Activated CD8-positive, alpha-beta memory T cell treated with anti-CD3 and anti-CD28 coated beads, Interleukin-2, amount 50 U/mL, for 48 hours (primary cell): ENCODE results near the gene DDA1.
"Not testable (repeated sequence)": the region's sequence is repeated elsewhere in the genome, so short reads cannot be mapped to it uniquely, and the experiment has no call there.

ENCODE experiments used
- DNase-seq: peaks from one replicate; pipeline ENCODE4 v3.0.0-alpha.2; 2020

Gene DDA1

GRCh38 chr19:17309198-17309964 is at the start of gene DDA1:
Gene DDA1 (plus strand): TSS chr19:17309563. CDS start chr19:17309655, 92 bp downstream.
- peak; percentile 96 for DNase-seq

- DNase-seq: no peak
Observed at GRCh38 chr19:17259934-17260333, 49.4 kb upstream of the DDA1 start.

DNA sequence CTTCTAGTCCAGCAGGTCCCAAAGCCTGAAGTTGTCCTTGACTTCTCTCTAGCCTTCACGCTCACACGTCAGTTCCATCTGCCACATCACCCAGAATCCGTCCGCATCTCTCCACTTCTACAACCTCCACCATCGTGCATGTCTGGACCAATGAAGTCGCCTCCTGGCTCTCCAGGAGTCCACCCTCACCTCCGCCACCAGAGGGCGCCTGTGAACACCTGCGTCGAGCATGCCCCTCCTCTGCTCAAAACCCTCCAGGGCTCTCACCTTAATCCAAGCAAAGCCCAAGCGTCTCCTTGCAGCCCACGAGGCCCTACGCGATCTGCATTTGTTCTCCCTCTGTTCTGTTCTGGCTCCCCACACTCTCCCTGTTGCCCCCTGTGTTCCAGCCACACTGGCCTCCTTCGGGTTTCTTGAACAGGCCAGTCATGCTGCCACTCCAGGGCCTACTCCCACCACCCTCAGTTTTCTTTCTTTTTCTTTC is 48.5 kb upstream of the DDA1 start:
- DNase-seq: peak; percentile 97

GRCh38 chr19:17262557-17262956 is 46.8 kb upstream of the DDA1 start:
- no peak for DNase-seq

DNA sequence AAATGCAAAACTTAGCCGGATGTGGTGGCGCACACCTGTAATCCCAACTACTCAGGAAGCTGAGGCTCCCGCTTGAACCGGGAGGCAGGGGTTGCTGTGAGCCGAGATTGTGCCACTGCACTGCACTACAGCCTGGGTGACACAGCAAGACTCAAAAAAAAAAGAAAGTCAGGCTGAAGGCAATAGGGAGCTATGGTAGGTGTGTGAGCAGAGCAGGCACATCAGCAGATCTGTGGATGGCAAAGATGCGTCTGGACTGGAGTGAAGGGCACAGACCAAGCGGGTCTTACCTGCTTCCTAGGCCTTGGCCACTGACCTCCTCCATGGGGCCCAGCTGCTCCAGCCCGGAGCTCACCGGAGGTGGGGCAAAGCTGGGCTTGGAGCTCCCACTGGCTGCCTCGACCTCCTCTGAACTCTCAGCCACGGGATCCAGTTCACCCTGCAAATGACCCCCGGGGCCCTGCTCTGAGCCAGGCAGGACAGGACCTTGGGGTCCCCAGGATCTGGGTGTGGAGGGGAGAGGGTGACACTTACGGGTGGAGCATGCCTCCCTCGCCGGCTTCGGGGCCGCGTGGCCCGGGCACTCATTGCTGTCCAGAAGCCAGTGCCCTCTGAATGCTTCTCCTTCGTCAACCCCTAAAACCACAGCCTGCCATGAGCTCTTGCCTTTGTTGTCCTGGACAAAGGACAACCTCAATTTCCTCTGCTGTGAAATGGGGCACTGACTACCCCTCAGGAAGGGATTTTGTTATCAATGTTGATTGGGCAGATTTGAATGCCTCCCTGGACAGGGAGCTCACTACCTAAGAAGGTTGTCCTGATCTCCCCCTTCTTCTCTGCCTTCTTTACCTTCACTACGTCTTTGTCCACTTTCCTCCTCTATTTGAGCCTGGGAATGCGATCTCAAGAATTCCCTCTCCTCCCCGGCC is 45.4 kb upstream of the DDA1 start:
- DNase-seq: no peak

- DNase-seq: no peak
Observed at GRCh38 chr19:17264641-17264979, 44.8 kb upstream of the DDA1 start, which contains the start of gene USHBP1. Gene USHBP1 (minus strand): TSS chr19:17264745. CDS start chr19:17264299, 446 bp downstream.

DNA sequence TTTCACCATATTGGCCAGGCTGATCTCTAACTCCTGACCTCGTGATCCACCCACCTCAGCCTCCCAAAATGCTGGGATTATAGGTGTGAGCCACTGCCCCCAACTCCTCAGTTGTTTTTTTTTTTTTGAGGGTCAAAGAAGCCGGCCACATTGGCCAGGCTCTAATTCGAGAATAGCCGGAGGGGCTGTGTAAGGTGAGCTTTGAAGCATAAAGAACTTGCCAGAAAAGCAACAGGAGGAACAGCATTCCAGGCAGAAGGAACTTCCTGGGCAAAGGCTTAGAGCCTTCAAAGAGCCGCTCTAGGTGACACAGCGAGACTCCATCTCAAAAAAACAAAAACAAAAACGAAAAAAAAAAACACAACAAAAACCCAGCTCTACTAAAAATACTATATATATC is 43.3 kb upstream of the DDA1 start:
- DNase-seq: no peak

DNA sequence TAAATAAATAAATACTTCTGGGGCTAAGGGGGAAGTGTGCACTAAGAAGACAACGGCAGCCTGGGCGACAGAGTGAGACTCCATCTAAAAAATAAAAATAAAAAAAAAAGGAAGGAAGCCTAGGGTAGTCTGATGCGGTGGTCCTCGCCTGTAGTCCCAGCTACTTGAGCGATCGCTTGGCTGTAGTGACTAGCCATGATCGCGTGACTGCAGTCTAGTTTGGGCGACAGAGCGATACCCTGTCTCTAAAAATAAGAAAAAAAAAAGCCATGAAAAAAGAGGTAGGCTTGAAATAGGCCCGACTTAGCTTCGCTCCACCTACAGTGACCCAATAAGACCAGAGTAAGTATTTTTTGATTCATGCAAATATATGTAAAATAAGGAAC is 42.8 kb upstream of the DDA1 start:
- no peak for DNase-seq

DNA sequence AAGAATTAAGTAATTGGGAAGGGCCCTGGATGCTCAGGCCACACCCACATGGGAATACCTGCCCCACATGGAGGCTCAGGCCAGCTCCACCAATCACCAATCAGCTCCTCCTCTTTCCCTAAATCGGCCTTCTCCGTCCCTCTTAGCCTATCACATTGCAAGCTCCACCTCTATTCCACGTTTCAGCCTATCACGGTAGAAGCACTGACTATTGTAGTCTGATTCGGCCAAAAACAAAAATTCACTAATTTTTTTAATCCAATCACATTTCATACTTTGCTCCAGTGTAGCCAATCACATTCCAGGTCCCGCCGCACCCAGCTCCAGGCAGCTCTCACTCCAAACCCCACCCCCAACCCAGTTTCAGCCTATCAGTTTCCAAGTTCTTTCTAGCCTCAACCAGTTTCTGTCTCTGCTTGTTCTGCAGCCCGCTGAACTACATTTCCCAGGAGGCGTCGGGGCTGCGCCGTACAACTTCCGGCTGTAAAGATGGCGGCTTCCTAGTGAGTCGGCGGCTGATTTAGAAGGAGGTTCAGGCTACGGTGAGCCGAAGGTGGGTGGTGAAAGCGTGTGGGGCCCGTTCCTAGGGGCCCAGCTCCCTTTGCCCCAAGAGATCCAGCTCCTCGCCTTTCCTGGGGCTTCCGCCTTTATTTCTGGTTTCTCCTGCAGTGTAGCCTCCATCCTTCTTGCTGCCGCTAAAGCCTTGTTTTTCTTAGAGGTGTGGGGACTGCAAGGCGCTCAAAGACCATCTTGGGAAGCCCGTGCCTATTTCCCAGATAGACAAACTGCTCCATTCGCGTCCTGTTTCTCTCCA is 42.2 kb upstream of the DDA1 start, which contains the start of gene BABAM1:
Gene BABAM1 (plus strand): TSS at position 469 of the 814 bp plus-strand sequence. CDS start 1,364 bp downstream, outside the sequence.
- peak; percentile 92 for DNase-seq

DNA sequence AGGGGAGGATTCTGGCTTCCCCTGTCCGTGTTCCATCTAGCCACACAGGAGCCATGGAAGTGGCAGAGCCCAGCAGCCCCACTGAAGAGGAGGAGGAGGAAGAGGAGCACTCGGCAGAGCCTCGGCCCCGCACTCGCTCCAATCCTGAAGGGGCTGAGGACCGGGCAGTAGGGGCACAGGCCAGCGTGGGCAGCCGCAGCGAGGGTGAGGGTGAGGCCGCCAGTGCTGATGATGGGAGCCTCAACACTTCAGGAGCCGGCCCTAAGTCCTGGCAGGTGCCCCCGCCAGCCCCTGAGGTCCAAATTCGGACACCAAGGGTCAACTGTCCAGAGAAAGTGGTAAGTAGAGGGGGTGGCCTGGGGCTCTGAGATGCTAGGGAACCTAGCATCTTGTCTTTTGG is 40.6 kb upstream of the DDA1 start:
- no peak for DNase-seq

DNA sequence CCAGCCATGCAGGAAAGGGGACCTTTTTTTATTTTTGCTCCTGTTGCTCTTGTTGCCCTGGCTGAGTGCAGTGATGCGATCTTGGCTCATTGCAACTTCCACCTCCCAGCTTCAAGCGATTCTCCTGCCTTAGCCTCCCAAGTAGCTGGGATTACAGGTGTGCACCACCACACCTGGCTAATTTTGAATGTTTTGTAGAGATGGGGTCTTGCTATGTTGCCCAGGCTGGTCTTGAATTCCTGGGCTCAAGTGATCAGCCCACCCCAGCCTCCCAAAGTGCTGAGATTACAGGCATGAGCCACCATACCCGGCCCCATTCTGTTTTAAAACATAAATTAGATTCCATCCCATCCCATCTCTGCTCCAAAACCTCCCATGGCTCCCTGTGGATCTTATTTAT is 34.5 kb upstream of the DDA1 start:
- DNase-seq: not testable (repeated sequence)

DNA sequence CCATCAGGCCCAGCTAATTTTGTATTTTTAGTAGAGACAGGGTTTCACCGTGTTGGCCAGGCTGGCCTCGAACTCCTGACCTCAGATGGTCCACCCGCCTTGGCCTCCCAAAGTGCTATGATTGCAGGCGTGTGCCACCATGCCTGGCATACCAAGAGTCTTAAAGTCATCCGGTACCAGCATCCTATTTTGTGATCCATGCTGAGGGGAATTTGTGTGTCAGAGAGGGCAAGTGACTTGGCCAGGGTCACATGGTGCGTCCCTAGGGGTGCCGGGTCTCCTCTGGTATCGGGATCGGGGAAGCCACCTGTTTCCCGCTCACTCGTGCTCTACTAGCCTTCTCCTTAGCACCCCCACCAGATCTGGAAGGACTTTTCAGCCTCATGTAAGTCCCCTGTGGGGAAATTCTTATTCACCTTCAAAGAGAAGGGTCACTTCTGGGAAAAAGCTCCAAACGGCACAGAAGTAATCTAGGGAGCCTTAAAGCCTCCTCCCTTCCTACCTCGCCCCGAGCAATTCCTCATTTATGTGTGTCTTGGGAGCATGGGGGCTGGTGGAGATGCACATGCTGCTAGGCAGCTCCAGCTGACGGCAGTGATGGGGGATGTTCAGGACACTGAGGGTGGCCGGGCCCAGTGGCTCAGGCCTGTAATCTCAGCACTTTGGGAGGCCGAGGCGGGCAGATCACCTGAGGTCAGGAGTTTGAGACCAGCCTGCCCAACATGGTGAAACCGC is 33.8 kb upstream of the DDA1 start:
- no peak for DNase-seq

DNA sequence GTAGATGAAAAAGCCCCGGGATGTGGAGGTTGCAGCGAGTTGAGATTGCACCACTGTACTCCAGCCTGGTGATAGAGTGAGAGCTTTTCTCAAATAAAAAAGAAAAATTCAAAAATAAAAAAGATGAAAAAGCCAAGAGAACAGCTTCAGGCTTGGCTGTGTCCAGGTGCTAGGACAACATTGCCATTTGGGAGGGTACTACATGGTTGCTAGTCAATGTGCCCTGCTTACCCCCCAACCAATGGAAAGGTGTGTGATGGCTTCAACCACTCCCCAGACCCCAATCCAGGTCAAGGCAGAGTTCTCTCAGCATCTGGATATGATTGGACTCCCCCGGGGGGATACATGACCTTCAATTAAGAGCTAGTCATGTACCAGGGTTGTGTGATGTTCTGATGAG is 29.9 kb upstream of the DDA1 start:
- no peak for DNase-seq

DNA sequence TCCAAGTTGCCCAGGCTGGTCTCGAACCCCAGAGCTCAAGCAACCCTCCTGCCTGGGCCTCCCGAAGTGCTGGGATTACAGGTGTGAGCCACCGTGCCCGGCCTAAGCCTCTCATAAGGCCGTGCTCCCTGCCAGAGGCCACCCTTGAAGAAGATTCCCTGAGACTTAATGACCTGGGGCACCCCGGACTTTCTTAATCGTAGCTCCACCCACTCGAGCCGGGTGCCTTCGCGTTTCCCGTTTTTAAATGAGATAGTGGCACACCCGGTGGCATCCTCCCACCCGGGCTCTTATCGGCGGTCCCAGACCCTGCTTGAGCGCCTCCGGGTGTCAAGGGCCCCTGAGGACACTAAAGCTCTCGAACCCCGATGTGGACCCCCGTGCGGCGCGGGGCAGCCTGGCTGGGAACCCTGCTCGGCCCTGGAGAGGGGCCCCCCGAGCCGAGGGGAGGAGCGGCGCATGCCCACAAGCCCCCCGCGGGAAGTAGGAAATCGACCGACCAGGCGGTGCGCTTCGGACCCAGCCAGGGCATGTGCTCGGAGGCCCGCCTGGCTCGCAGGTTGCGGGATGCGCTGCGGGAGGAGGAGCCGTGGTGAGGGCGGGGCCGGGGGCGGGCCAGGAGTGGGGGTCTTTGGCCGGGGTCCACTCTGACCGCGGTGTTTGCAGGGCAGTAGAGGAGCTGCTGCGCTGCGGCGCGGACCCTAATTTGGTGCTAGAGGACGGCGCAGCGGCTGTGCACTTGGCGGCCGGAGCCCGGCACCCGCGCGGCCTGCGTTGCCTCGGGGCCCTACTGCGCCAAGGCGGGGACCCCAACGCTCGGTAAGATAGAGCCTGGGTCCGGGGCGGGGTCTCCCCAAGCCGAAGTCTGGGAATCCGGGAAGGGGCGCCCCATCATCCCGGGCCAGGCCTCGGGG is 27.7 kb upstream of the DDA1 start, which contains the start of gene ANKLE1:
Gene ANKLE1 (plus strand): TSS at position 511 of the 914 bp plus-strand sequence. CDS start 20 bp downstream, at position 531.
- DNase-seq: peak; percentile 84

GRCh38 chr19:17282488-17283125 is 26.8 kb upstream of the DDA1 start:
- peak; percentile 93 for DNase-seq

GRCh38 chr19:17283504-17283996 is 25.8 kb upstream of the DDA1 start:
- no peak for DNase-seq

- no peak for DNase-seq
Observed at GRCh38 chr19:17285415-17286135, 23.8 kb upstream of the DDA1 start.

DNA sequence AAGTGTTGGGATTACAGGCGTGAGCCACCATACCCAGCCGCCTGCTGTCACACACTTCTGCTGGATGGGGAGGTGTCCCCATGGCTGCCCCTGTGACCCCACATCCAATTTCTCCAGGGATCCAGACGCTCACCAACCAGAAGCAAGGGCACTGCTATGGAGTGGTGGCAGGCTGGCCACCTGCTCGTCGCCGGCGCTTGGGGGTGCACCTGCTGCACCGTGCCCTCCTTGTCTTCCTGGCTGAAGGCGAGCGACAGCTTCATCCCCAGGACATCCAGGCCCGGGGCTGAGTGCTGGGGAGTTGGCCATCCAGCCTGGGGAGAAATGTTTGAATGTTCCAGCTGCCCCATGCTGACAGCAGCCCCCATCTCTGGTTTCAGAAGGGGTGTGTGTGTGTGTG is 23.1 kb upstream of the DDA1 start:
- no peak for DNase-seq

- no peak for DNase-seq
Observed at GRCh38 chr19:17286752-17287151, 22.6 kb upstream of the DDA1 start.
